ENCODE data around the gene CXCL5.
"Not testable (repeated sequence)": the region's sequence is repeated elsewhere in the genome, so short reads cannot be mapped to it uniquely, and the experiment has no call there.

Gene CXCL5

DNA sequence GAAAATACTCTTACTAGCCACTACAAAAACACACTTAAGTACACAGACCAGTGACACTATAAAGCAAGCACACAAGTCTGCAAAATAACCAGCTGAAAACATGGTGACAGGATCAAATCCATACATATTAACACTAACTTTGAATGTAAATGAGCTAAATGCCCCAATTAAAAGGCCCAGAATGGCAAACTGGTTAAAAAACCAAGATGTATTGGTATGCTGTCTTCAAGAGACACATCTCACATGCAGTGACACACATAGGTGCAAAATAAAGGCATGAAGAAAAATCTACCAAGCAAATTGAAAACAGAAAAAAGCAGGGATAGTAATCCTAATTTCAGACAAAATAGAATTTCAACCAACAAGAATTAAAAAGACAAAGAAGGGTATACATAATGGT is 27.5 kb downstream of the CXCL5 start:
- DNase-seq (ENCODE audit: low read depth in 3 of 3) = no peak

DNA sequence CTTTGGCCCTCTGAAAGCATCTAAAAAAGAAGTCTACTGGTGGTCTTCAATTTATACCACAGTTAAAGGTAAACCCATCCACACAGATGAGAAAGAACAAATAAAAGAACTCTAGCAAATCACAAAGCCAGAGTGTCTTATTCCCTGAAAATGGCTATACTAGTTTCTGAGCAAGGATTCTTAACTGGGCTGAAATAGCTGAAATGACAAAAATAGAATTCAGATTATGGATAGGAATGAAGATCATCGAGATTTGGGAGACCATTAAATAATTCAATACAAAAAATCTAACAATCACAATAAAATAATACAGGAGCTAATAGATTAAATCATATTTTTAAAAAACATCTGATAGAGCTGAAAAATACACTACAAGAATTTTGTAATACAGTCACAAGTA is 28.5 kb downstream of the CXCL5 start:
- no peak for DNase-seq (ENCODE audit: low read depth in 3 of 3)

GRCh38 chr4:73967866-73968265 is 30.6 kb downstream of the CXCL5 start:
- DNase-seq (ENCODE audit: low read depth in 3 of 3) = no peak

DNA sequence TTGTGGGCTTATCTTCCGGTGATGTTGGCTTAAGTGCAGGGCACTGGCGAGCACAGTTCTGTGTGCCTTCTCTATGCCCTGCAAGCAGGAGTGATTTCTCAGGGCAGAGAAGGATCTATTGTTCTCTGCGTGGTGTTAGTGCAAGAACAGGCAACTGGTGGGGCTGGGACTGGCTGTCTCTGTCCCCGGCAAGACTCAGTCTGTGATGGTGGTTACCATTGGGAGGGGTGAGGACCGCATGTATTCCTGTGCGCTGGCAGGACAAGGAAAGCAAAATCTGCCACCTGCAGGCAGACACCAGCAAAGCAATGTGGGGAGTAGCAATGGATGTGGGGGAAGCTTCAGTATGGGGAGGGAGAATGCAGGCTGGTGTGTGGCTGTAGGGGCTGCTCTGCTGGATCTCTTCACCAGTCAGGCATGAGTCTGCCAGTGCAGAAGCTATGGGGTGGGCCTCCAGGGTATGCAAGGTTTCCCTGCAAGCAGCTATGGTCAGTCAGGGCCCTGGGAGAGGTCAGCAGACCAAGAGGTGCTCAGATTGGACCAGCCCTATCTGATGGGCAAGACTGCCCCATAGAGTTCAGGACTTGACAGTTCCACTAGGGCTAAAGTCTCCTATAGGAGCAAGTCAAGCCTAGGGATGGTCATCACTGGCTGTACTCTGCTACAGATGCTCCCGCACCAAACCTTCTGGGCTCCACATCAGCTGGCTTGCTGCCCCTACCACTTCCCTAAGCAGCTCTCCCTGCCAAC is 33.4 kb downstream of the CXCL5 start:
- no peak for DNase-seq (ENCODE audit: low read depth in 3 of 3)

DNA sequence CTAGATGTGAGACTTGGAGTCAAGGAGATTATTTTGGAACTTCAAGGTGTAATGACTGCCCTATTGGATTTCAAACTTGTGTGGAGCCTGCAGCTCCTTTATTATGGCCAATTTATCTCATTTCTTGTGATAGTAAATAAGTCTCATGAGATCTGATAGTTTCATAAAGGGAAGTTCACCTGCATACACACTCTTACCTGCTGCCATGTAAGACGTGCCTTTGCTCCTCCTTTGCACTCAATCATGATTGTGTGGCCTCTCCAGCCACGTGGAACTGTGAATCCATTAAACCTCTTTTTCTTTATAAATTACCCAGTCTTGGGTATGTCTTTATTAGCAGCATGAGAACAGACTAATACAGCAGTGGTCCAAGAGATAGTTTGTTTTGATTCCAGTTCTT is 35.8 kb downstream of the CXCL5 start:
- DNase-seq (ENCODE audit: low read depth in 3 of 3) = no peak

- not testable (repeated sequence) for DNase-seq (ENCODE audit: low read depth in 3 of 3)
These were observed 39.4 kb downstream of the CXCL5 start for GRCh38 chr4:73959041-73959440.

DNA sequence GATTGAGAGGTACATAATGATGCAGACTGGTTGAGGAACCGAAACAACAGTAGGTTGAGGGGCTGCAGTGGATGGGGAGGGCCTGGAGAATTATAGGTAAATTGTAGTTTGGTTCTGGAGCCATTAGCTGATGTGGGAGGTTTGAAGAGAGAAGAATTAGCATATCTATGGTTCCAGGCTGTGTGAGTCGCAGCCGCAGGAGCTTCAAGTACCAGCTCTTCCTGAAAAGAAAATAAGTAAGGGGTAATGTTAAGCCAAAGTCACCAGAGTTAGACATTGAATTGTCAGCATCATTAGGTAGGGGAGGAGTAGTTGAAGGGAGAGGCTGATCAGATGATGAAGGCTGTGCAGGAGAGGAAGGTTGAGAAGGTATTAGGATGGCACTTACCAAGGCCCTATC is 46.1 kb downstream of the CXCL5 start:
- no peak for DNase-seq (ENCODE audit: low read depth in 3 of 3)

DNA sequence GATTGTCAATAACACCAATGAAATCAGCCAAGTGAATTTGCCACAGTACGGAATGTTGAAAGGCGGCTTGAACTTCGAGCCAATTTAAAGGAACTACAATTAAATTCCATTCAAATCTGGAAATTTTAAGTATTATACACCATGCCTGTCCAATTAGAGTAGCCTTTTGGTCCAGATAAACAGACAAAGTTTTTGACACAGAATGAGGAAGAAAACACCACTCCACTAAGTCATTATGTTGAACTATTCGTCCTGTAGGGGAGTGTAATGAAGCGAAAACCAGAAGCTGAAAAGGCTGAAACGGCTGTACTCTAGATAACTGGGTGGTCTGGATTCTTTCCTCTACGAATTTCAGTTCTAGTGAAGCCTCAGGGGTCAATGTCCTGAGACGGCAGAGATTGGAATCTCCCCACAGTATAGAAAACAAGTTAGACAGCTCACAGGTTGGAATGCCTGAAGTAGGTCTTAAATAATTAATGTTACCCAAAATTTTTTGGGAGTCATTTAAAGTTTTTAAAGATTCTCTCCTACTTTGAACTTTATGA is 48.0 kb downstream of the CXCL5 start:
- DNase-seq (ENCODE audit: low read depth in 3 of 3) = not testable (repeated sequence)

GRCh38 chr4:73948990-73949706 is 49.3 kb downstream of the CXCL5 start:
- no peak for DNase-seq (ENCODE audit: low read depth in 3 of 3)

DNA sequence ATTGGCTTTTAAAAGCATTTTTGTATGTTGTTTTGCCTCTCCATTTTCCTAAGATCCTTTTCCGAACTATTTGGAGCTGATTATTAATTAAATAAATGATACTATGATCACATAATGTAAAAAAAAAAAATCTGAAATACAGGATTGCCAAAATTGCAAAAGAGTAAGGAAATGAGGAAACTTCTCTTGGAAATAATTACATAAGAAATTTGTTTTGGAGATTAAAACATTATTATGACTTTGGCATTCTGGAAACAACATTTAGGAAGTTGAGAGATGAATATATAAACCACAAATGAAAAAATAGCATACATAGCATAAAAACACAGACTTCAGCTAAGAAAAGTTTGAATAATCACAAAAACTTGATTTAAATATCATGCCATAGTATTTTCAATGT is 50.2 kb downstream of the CXCL5 start:
- no peak for DNase-seq (ENCODE audit: low read depth in 3 of 3)

DNA sequence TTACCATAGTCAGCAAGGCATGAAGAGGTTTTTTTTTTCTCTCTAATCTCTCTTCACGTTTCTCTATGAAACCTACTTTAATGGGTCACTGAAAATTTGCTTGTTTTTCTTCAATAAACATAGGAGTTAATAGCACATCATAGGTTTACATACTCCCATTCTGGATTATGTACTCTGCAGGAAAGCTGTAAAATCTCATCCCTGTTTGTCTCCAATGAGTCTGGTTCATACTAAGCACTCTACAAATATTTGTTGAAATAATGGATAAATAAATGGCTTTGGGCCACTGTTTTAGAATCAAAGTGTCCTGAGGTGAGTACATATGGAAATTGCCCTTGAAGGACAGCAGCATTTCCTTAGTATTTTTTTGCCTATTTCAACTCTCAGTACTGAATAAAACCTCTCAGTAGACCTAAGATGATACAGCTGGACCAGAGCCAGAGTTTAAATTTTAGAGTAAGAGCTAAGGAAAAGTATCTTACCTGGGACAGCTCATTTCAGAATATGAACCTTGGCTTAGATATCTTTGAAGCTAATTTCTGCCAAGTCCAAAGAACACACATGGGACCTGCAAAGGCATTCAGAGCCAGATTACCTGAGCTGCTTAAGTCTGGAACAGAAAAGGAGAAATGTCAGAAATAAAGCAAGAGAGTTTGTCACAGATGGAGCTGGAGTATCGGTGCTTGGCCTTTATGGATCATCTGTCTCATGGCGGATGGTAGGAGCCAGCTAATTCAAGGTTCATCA is 51.1 kb downstream of the CXCL5 start:
- DNase-seq (ENCODE audit: low read depth in 3 of 3) = no peak

DNA sequence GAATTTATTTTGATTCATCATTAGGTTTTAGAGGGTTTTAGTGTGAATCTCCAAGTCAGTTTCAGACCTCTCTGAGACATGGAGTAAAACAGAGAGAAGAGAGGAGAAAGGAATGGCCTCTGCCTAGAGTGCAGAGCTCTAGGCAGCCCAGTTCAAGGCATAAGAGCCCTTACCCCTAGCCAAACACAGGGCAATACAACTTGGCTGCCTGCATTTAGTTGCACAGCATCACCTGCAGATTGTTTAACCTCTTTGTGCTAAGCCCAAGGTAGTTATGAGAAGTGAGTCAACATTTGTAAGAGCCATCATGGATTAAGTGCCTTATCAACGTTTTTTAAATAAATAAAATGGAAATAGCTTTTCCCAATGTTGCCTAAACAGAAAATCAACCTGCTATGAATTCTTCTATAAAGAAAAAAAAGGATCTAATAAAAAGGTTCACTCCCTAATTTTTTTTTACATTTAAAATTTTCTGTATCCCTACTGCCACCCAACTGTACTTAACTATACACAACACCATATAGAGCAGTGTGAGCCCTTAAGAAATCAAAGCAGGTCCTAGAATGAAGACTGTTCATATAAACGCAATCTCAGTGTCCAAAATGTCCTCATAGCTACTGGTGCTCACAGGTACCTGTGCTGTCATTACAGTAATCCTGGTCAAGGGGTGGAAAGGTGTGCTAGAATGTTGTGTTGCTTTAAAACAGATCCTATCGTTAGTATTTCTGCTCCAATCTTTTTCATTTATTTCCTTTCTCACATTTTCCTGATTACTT is 52.6 kb downstream of the CXCL5 start:
- DNase-seq (ENCODE audit: low read depth in 3 of 3) = no peak

All from stimulated activated CD4-positive, alpha-beta T cell treated with anti-CD3 and anti-CD28 coated beads, TNF-alpha, amount 100 ng/mL, for 4 hours (primary cell).